Esophagus squamous epithelium (tissue), 4 donors: ENCODE measurements around the gene KLRD1.

ENCODE experiments used
- CTCF ChIP-seq, 6 experiments: fragments of 450-650 bp in 4 of 6; fragments of 200-600 bp in 2 of 6; sonication (generic) in 2 of 6; IDR thresholded peaks; one replicate each; pipeline ENCODE4 v1.5.1; 2016 to 2019; ENCODE audit warnings: antibody characterized with exemption in 6 of 6, mild to moderate bottlenecking in 4 of 6, moderate library complexity in 4 of 6
- POLR2A ChIP-seq, 4 donors: fragments of 450-650 bp; IDR thresholded peaks; one replicate each; pipeline ENCODE4 v1.6.1; 2017; ENCODE audit warnings: antibody characterized with exemption in 4 of 4, mild to moderate bottlenecking in 4 of 4, moderate library complexity in 3 of 4

DNA sequence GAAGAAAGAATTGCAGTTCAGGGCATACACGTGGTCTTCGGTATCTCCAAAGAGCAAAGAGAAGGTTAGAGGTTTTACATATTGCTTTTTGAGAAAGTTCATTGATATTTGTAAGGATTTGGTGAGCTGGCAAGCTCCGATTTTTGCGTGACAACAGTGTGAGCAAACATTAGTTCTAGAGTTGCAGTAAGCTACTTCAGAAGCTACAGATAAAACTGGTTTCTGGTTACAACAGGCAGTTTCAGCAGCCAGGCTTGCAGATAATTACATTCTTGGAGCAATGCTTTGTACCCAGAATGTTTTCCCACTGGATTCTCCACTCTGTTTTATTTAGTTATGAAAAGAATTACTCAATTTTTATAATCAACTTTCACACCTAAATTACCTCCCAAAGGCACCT, 54.0 kb downstream of the KLRD1 start:
- TF ChIP-seq CTCF (IDR thresholded peaks at IDR 0.05) = no peak
- TF ChIP-seq POLR2A (IDR thresholded peaks at IDR 0.05) = no peak
